Left hindlimb (tissue), 1 donor: ENCODE measurements around the gene ACKR1.
A peak's percentile ranks its signal among the peaks of the same experiment; 100 is the strongest.

Experiments
- DNase-seq: peaks from one replicate; pipeline ENCODE4 v3.0.0-alpha.2; 2018

ACKR1 gene

GRCh38 chr1:159187647-159188374 is 16.9 kb upstream of the ACKR1 start:
- DNase-seq, result no peak

- DNase-seq, result peak; percentile 61
These were observed 16.3 kb upstream of the ACKR1 start for GRCh38 chr1:159188375-159188788.

GRCh38 chr1:159190441-159190840 is 14.2 kb upstream of the ACKR1 start:
- DNase-seq, result no peak

- DNase-seq, result no peak
These were observed 8.1 kb upstream of the ACKR1 start for GRCh38 chr1:159196543-159196942.

GRCh38 chr1:159197561-159198557 is 6.8 kb upstream of the ACKR1 start:
- peak; percentile 52 for DNase-seq

GRCh38 chr1:159199901-159200300 is 4.8 kb upstream of the ACKR1 start:
- DNase-seq, result no peak

- DNase-seq, result no peak
These were observed 3.9 kb upstream of the ACKR1 start for GRCh38 chr1:159200769-159201168.

GRCh38 chr1:159201642-159202041 is 3.0 kb upstream of the ACKR1 start:
- DNase-seq, result no peak

- DNase-seq, result no peak
These were observed 1.1 kb upstream of the ACKR1 start for GRCh38 chr1:159203610-159204009.

GRCh38 chr1:159205225-159205624 is 550 bp downstream of the ACKR1 start:
- DNase-seq, result no peak

- DNase-seq, result no peak
These were observed 1.4 kb downstream of the ACKR1 start for GRCh38 chr1:159206110-159206509.

GRCh38 chr1:159207080-159207479 is 2.4 kb downstream of the ACKR1 start:
- DNase-seq, result no peak

- no peak for DNase-seq
These were observed 3.1 kb downstream of the ACKR1 start for GRCh38 chr1:159207774-159208173.

- DNase-seq, result no peak
These were observed 3.6 kb downstream of the ACKR1 start for GRCh38 chr1:159208175-159208825.

- DNase-seq, result no peak
These were observed 4.4 kb downstream of the ACKR1 start for GRCh38 chr1:159209061-159209460.

GRCh38 chr1:159211331-159212136 is 6.9 kb downstream of the ACKR1 start:
- DNase-seq, result no peak

GRCh38 chr1:159212596-159212995 is 7.9 kb downstream of the ACKR1 start:
- DNase-seq, result no peak

- no peak for DNase-seq
These were observed 9.6 kb downstream of the ACKR1 start for GRCh38 chr1:159214149-159214760.

GRCh38 chr1:159218649-159219636 is 14.3 kb downstream of the ACKR1 start:
- no peak for DNase-seq

- no peak for DNase-seq
These were observed 17.6 kb downstream of the ACKR1 start for GRCh38 chr1:159222075-159222865.
